ENCODE measurements around the gene DSCAML1. TPM values are rescaled to one million over a fixed set of nuclear protein-coding genes. Genes with fewer than 3 reads are reported as not detected.
"Not testable (repeated sequence)": the region's sequence is repeated elsewhere in the genome, so short reads cannot be mapped to it uniquely, and the experiment has no call there.

DSCAML1 gene
- total RNA-seq, 1 experiment from 2014 or later = not detected

- DNase-seq (ENCODE audit: low read depth) = no peak
Observed at GRCh38 chr11:117410238-117410637, 386.8 kb downstream of the DSCAML1 start.

- DNase-seq (ENCODE audit: low read depth) = no peak
Observed at GRCh38 chr11:117409511-117409910, 387.5 kb downstream of the DSCAML1 start.

- no peak for DNase-seq (ENCODE audit: low read depth)
Observed at GRCh38 chr11:117408356-117408755, 388.7 kb downstream of the DSCAML1 start.

- no peak for DNase-seq (ENCODE audit: low read depth)
Observed at GRCh38 chr11:117407016-117407415, 390.0 kb downstream of the DSCAML1 start.

GRCh38 chr11:117405898-117406297, 391.1 kb downstream of the DSCAML1 start:
- not testable (repeated sequence) for DNase-seq (ENCODE audit: low read depth)

GRCh38 chr11:117399100-117399840, 397.7 kb downstream of the DSCAML1 start:
- not testable (repeated sequence) for DNase-seq (ENCODE audit: low read depth)

GRCh38 chr11:117398618-117399017, 398.4 kb downstream of the DSCAML1 start:
- DNase-seq (ENCODE audit: low read depth) = not testable (repeated sequence)

- DNase-seq (ENCODE audit: low read depth) = no peak
Observed at GRCh38 chr11:117396970-117397369, 400.0 kb downstream of the DSCAML1 start.

GRCh38 chr11:117395476-117395875, 401.5 kb downstream of the DSCAML1 start:
- DNase-seq (ENCODE audit: low read depth) = no peak

GRCh38 chr11:117394221-117394925, 402.6 kb downstream of the DSCAML1 start:
- no peak for DNase-seq (ENCODE audit: low read depth)

- DNase-seq (ENCODE audit: low read depth) = no peak
Observed at GRCh38 chr11:117392979-117393378, 404.0 kb downstream of the DSCAML1 start.

- DNase-seq (ENCODE audit: low read depth) = no peak
Observed at GRCh38 chr11:117392001-117392690, 404.9 kb downstream of the DSCAML1 start.

GRCh38 chr11:117391181-117391580, 405.8 kb downstream of the DSCAML1 start:
- DNase-seq (ENCODE audit: low read depth) = no peak

- DNase-seq (ENCODE audit: low read depth) = no peak
Observed at GRCh38 chr11:117390743-117391142, 406.3 kb downstream of the DSCAML1 start.

- no peak for DNase-seq (ENCODE audit: low read depth)
Observed at GRCh38 chr11:117387992-117388755, 408.8 kb downstream of the DSCAML1 start.

- no peak for DNase-seq (ENCODE audit: low read depth)
Observed at GRCh38 chr11:117385906-117386305, 411.1 kb downstream of the DSCAML1 start.

- DNase-seq (ENCODE audit: low read depth) = no peak
Observed at GRCh38 chr11:117385471-117385870, 411.5 kb downstream of the DSCAML1 start.

- peak; percentile 85 for DNase-seq (ENCODE audit: low read depth)
Observed at GRCh38 chr11:117384045-117384444, 413.0 kb downstream of the DSCAML1 start.

GRCh38 chr11:117382746-117383145, 414.3 kb downstream of the DSCAML1 start:
- DNase-seq (ENCODE audit: low read depth) = no peak

GRCh38 chr11:117381481-117382387, 415.3 kb downstream of the DSCAML1 start:
- no peak for DNase-seq (ENCODE audit: low read depth)

- no peak for DNase-seq (ENCODE audit: low read depth)
Observed at GRCh38 chr11:117380676-117381075, 416.3 kb downstream of the DSCAML1 start.
